Measurements from ENCODE around the gene TAOK3. TPM values are rescaled to one million over a fixed set of nuclear protein-coding genes. Genes with fewer than 3 reads are reported as not detected.

Gene TAOK3
- total and polyA plus RNA-seq, 9 of the 15 experiments (the other 6 are each of a cell fraction or from before 2014, with no cell fraction given), result 24.3 to 83.5 (median 47.1) TPM

DNA sequence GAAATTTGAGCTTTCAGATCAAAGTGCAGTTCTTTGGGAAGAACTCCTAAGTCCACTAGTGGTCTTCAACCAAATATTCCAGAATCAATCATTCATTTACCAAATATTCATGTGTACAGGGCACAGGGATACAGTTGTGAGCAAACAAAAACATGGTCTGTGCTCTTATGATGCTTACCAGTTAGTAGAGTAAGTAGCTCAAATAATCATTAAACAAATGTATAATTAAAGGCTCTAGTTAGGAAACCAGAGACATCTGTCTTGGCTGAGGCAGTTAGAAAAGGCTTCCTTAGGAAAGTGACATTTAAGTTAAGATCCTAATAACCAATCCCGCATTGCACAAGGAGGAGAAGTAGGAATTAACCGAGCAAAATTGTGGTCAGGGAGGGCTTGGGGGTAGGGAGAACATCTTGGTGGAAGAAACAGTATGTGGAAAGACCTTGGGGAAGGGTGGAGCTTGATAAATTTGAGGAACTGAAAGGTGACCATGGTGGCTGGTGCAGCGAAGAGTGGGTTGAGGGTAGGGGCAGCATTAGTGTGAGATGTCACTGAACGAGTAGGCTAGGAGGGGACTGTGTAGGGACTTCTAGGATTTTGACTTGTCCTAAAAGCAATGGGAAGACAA lies 196.8 kb downstream of the TAOK3 start:
- POLR2A ChIA-PET, result interaction anchor here (0.6 to 0.7 kb wide), 3 partner anchors 9 to 182 kb away, joined by 4 read pairs; no protein-coding TSS in a partner anchor
- FAIRE-seq, result no peak
- WGBS (ENCODE audit: insufficient coverage, low coverage, missing lambda C conversion rate), result 93% methylated on average over 4 of the region's 4 CpGs

More for the DNA sequence above, 196.8 kb downstream of the TAOK3 start:
- no peak overlapping the region for H3K27ac ChIP-seq (ENCODE audit: extremely low read depth, low read depth, low read length)
- no peaks in the 10 kb centered on the region for H3K27me3 ChIP-seq (ENCODE audit: control insufficient read depth in 2 of 2, insufficient read depth in 2 of 2, low read length in 2 of 2)
- intact Hi-C loops (cut with micrococcal nuclease), result no loop called here
- in situ Hi-C loops (cut with MboI), result loop anchor here (25.0 kb wide), 1 partner anchor 186 kb away; the partner anchor contains the start of gene TAOK3
- H3K4me1 ChIP-seq (replicated peaks in 1 of 2; ENCODE audit: control insufficient read depth in 2 of 2, insufficient read depth in 2 of 2, low read length in 2 of 2), result no peaks in the 10 kb centered on the region
- H3K9ac ChIP-seq (ENCODE audit: insufficient read depth in 1 of 2, low read depth in 2 of 2, low read length in 2 of 2), result no peak overlapping the region
- no peak overlapping the region for H2AFZ ChIP-seq (ENCODE audit: low read depth, low read length)
- no peak for DNase-seq (ENCODE audit: extremely low read depth in 1 of 4, low spot score in 3 of 4)
- no peak for ATAC-seq
- H4K20me1 ChIP-seq (replicated peaks; ENCODE audit: control insufficient read depth, insufficient read depth, low read length), result no peaks in the 10 kb centered on the region
- H3K36me3 ChIP-seq (ENCODE audit: control insufficient read depth, insufficient read depth, low read length), result peaks cover 76% of the 10 kb centered on the region
- H3K4me3 ChIP-seq, result no peak overlapping the region
- no peaks in the 10 kb centered on the region for H3K9me3 ChIP-seq (replicated peaks; ENCODE audit: control insufficient read depth, insufficient read depth, low read depth, low read length)
- no TSS peak for BruUV-seq (replicated peaks)
- H3K79me2 ChIP-seq (ENCODE audit: control insufficient read depth, insufficient read depth, low read length), result no peaks in the 10 kb centered on the region
- H3K4me2 ChIP-seq (ENCODE audit: insufficient read depth, low read length), result no peak overlapping the region
- no peaks in the 10 kb centered on the region for H3K9me1 ChIP-seq (ENCODE audit: control insufficient read depth, insufficient read depth, low read length)
- CTCF ChIA-PET (ENCODE audit: low intra/inter-chr PET ratio), result no interaction called here
- no peak for TF ChIP-seq RCOR1 (IDR thresholded peaks at IDR 0.05; ENCODE audit: borderline replicate concordance in 1 of 2, low read depth in 2 of 2, low read length in 2 of 2)
- TF ChIP-seq, protein P1, sequence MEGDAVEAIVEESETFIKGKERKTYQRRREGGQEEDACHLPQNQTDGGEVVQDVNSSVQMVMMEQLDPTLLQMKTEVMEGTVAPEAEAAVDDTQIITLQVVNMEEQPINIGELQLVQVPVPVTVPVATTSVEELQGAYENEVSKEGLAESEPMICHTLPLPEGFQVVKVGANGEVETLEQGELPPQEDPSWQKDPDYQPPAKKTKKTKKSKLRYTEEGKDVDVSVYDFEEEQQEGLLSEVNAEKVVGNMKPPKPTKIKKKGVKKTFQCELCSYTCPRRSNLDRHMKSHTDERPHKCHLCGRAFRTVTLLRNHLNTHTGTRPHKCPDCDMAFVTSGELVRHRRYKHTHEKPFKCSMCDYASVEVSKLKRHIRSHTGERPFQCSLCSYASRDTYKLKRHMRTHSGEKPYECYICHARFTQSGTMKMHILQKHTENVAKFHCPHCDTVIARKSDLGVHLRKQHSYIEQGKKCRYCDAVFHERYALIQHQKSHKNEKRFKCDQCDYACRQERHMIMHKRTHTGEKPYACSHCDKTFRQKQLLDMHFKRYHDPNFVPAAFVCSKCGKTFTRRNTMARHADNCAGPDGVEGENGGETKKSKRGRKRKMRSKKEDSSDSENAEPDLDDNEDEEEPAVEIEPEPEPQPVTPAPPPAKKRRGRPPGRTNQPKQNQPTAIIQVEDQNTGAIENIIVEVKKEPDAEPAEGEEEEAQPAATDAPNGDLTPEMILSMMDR (IDR thresholded peaks at IDR 0.05 in 2 of 3, conservative IDR thresholded peaks at IDR 0.05 in 1 of 3; ENCODE audit: insufficient read depth in 2 of 3, low read depth in 1 of 3, low read length in 3 of 3), result no peak
- no peak for TF ChIP-seq ZMIZ1 (IDR thresholded peaks at IDR 0.05; ENCODE audit: low read depth in 2 of 2, low read length in 2 of 2)
- no peak for TF ChIP-seq POU5F1 (IDR thresholded peaks at IDR 0.05; ENCODE audit: borderline replicate concordance, low read depth, low read length, partially characterized antibody)

Measured in K562 (cell line).